H1 (cell line): ENCODE results near the gene NHSL2. TPM values are rescaled to one million over a fixed set of nuclear protein-coding genes. Genes with fewer than 3 reads are reported as not detected.

ENCODE experiments used
- CTCF ChIA-PET: fragments of 300-600 bp; sonication (Branson Sonifier 250); formaldehyde crosslinking; loops from one replicate; lab custom pipeline; 2021; ENCODE audit not compliant: partially characterized antibody; lab: Charles Lee
- POLR2A ChIA-PET: fragments of 300-600 bp; sonication (Branson Sonifier 250); formaldehyde crosslinking; loops from one replicate; lab custom pipeline; 2021; ENCODE audit warnings: inconsistent platforms; ENCODE audit not compliant: partially characterized antibody; lab: Charles Lee
- DNase-seq, 2 experiments: peaks; one replicate each; pipeline versions ENCODE4 v3.0.0 to v3.0.0-alpha.2; 2010 to 2022; ENCODE audit warnings: low spot score in 2 of 2, low read depth in 1 of 2, mixed read lengths in 1 of 2
- FAIRE-seq: peaks from 2 replicates; lab custom pipeline; 2011; peaks lifted over from hg19 to GRCh38; lab: Jason Lieb, UNC
- H2AFZ ChIP-seq: 2 replicates; pipeline ENCODE4 v1.8.1; 2012; ENCODE audit warnings: low read length, inconsistent platforms
- H2AK5ac ChIP-seq: 2 replicates; pipeline ENCODE4 v1.6.1; 2013; ENCODE audit warnings: low read depth, low read length
- H2BK120ac ChIP-seq: replicated peaks from 2 replicates; pipeline ENCODE3; 2013; ENCODE audit warnings: low read depth, low read length, inconsistent platforms
- H2BK12ac ChIP-seq: 2 replicates; pipeline ENCODE4 v1.6.1; 2013; ENCODE audit warnings: low read depth, low read length
- H2BK15ac ChIP-seq: 2 replicates; pipeline ENCODE4 v1.6.1; 2013; ENCODE audit warnings: low read length
- H2BK20ac ChIP-seq: 2 replicates; pipeline ENCODE4 v1.6.1; 2013; ENCODE audit warnings: low read length
- H2BK5ac ChIP-seq: 2 replicates; pipeline ENCODE4 v1.6.1; 2013; ENCODE audit warnings: low read depth, low read length
- H3K14ac ChIP-seq: 2 replicates; pipeline ENCODE4 v1.6.1; 2013; ENCODE audit warnings: inconsistent platforms; ENCODE audit not compliant: insufficient read length
- H3K18ac ChIP-seq: 2 replicates; pipeline ENCODE4 v1.6.1; 2013; ENCODE audit warnings: low read length; ENCODE audit errors: extremely low read depth
- H3K23ac ChIP-seq: 2 replicates; pipeline ENCODE4 v1.6.1; 2013; ENCODE audit warnings: inconsistent platforms; ENCODE audit not compliant: insufficient read length
- H3K23me2 ChIP-seq: 2 replicates; pipeline ENCODE4 v1.6.1; 2013; ENCODE audit warnings: low read depth, low read length
- H3K27ac ChIP-seq: 2 replicates; pipeline ENCODE4 v1.6.1; 2011; ENCODE audit warnings: low read depth, low read length, inconsistent platforms
- H3K27me3 ChIP-seq, 4 experiments: replicated peaks in 1 of 4; 1 replicate in 1 of 4; 2 replicates in 3 of 4; pipeline versions ENCODE4 v1.6.1 to v1.8.1; 2011 to 2013; ENCODE audit warnings: low read length in 3 of 4, mild to moderate bottlenecking in 3 of 4, inconsistent platforms in 2 of 4, mixed read lengths in 2 of 4, moderate library complexity in 1 of 4; ENCODE audit not compliant: control insufficient read depth in 3 of 4, insufficient read depth in 3 of 4; ENCODE audit errors: extremely low read depth in 1 of 4
- H3K36me3 ChIP-seq, 4 experiments: 2 replicates each; pipeline versions ENCODE4 v1.6.1 to v1.8.1; 2011 to 2013; ENCODE audit warnings: mild to moderate bottlenecking in 4 of 4, low read length in 3 of 4, moderate library complexity in 2 of 4, control low read depth in 1 of 4, inconsistent platforms in 1 of 4; ENCODE audit not compliant: insufficient read depth in 4 of 4, control insufficient read depth in 2 of 4
- H3K4ac ChIP-seq: replicated peaks from 2 replicates; pipeline ENCODE3; 2013; ENCODE audit warnings: low read length, low read depth, mixed read lengths, inconsistent platforms; ENCODE audit not compliant: insufficient read length
- H3K4me1 ChIP-seq, 4 experiments: replicated peaks in 1 of 4; 1 replicate in 1 of 4; 2 replicates in 3 of 4; pipeline versions ENCODE4 v1.6.1 to v1.8.1; 2011 to 2013; ENCODE audit warnings: low read length in 3 of 4, inconsistent platforms in 2 of 4, mixed read lengths in 1 of 4; ENCODE audit not compliant: insufficient read depth in 4 of 4, control insufficient read depth in 3 of 4
- H3K4me2 ChIP-seq, 2 experiments: 2 replicates each; pipeline versions ENCODE4 v1.6.1 to v1.8.1; 2011 to 2013; ENCODE audit warnings: low read depth in 2 of 2, low read length in 2 of 2, control low read depth in 1 of 2, inconsistent platforms in 1 of 2, mild to moderate bottlenecking in 1 of 2; ENCODE audit not compliant: insufficient read depth in 1 of 2
- H3K4me3 ChIP-seq, 4 experiments: fragments of 200-600, 300-600 bp in 1 of 4; sonication (generic), shearing (Covaris generic), sonication (Bioruptor Twin) in 1 of 4; 2 replicates each; pipeline versions ENCODE4 v1.5.1 to v1.8.1; 2011 to 2016; ENCODE audit warnings: low read length in 4 of 4, low read depth in 3 of 4, control low read depth in 2 of 4, inconsistent platforms in 2 of 4, mild to moderate bottlenecking in 2 of 4, mixed read lengths in 1 of 4, moderate library complexity in 1 of 4; ENCODE audit not compliant: insufficient read depth in 2 of 4; ENCODE audit errors: extremely low read depth in 1 of 4
- H3K56ac ChIP-seq: replicated peaks from 2 replicates; pipeline ENCODE3; 2013; ENCODE audit warnings: low read depth, mild to moderate bottlenecking, mixed read lengths, low read length, inconsistent platforms; ENCODE audit not compliant: insufficient read length
- H3K79me1 ChIP-seq: 2 replicates; pipeline ENCODE4 v1.6.1; 2013; ENCODE audit warnings: low read depth, low read length, control low read depth
- H3K79me2 ChIP-seq, 2 experiments: 2 replicates each; pipeline versions ENCODE4 v1.6.1 to v1.8.1; 2012 to 2013; ENCODE audit warnings: low read length in 2 of 2, mild to moderate bottlenecking in 2 of 2, inconsistent platforms in 1 of 2; ENCODE audit not compliant: insufficient read depth in 2 of 2, control insufficient read depth in 1 of 2
- H3K9ac ChIP-seq, 4 experiments: replicated peaks in 1 of 4; 1 replicate in 1 of 4; 2 replicates in 3 of 4; pipeline versions ENCODE4 v1.6.1 to v1.8.1; 2011 to 2013; ENCODE audit warnings: low read depth in 3 of 4, low read length in 3 of 4, control low read depth in 2 of 4, mild to moderate bottlenecking in 2 of 4, moderate library complexity in 2 of 4, inconsistent platforms in 1 of 4; ENCODE audit errors: extremely low read depth in 1 of 4
- H3K9me3 ChIP-seq, 2 experiments: 2 replicates each; pipeline versions ENCODE4 v1.6.1 to v1.8.1; 2012 to 2013; ENCODE audit warnings: mild to moderate bottlenecking in 2 of 2, moderate library complexity in 2 of 2, control low read depth in 1 of 2, inconsistent platforms in 1 of 2, low read depth in 1 of 2, low read length in 1 of 2, mixed read lengths in 1 of 2; ENCODE audit not compliant: insufficient read depth in 2 of 2
- H4K20me1 ChIP-seq, 2 experiments: replicated peaks in 1 of 2; 2 replicates each; pipeline versions ENCODE3 to v1.8.1; 2011 to 2013; ENCODE audit warnings: inconsistent platforms in 2 of 2, low read length in 2 of 2, mild to moderate bottlenecking in 1 of 2; ENCODE audit not compliant: insufficient read depth in 2 of 2, control insufficient read depth in 1 of 2
- H4K5ac ChIP-seq: 2 replicates; pipeline ENCODE4 v1.6.1; 2013; ENCODE audit warnings: low read length, low read depth, mixed read lengths, inconsistent platforms; ENCODE audit not compliant: insufficient read length
- H4K8ac ChIP-seq: 2 replicates; pipeline ENCODE4 v1.8.0; 2013; ENCODE audit warnings: mild to moderate bottlenecking, moderate library complexity, low read length, inconsistent platforms; ENCODE audit not compliant: insufficient read depth; ENCODE audit errors: extremely low read depth
- H4K91ac ChIP-seq: replicated peaks from 2 replicates; pipeline ENCODE3; 2013; ENCODE audit warnings: low read length, mixed read lengths, inconsistent platforms; ENCODE audit not compliant: insufficient read length
- EGR1 ChIP-seq: IDR thresholded peaks from 2 replicates; pipeline ENCODE4 v1.6.1; 2011; ENCODE audit warnings: low read depth, low read length, borderline replicate concordance
- GTF2F1 ChIP-seq: IDR thresholded peaks from 2 replicates; pipeline ENCODE4 v1.6.1; 2012; ENCODE audit warnings: low read depth, low read length, improper control_type of control experiment, borderline replicate concordance
- MAFK ChIP-seq: IDR thresholded peaks from 2 replicates; pipeline ENCODE4 v1.6.1; 2012; ENCODE audit warnings: low read depth, mild to moderate bottlenecking, improper control_type of control experiment, low read length
- SIRT6 ChIP-seq: IDR thresholded peaks from one replicate; pipeline ENCODE4 v1.7.1; 2012; ENCODE audit warnings: low read length, inconsistent platforms
- SIX5 ChIP-seq: IDR thresholded peaks from 2 replicates; pipeline ENCODE4 v1.6.1; 2011; ENCODE audit warnings: mild to moderate bottlenecking, low read depth, low read length
- SUZ12 ChIP-seq: fragments of 200-600 bp; sonication (generic); IDR thresholded peaks from 2 replicates; pipeline ENCODE4 v1.6.1; 2012; ENCODE audit warnings: mild to moderate bottlenecking, inconsistent platforms, low read length, moderate library complexity, mixed read lengths
- TEAD4 ChIP-seq: IDR thresholded peaks from 2 replicates; pipeline ENCODE4 v1.6.1; 2012; ENCODE audit warnings: low read depth, low read length, inconsistent platforms, mixed read lengths
- WGBS, 2 experiments: shearing (Covaris generic) in 1 of 2; methylation state at CpG; one replicate each; pipeline versions ENCODE4 v1.1.6 to v1.1.7; 2013 to 2015; ENCODE audit warnings: low lambda C conversion rate in 2 of 2, mixed read lengths in 2 of 2, inconsistent platforms in 1 of 2, low coverage in 1 of 2, missing lambda C conversion rate in 1 of 2; ENCODE audit not compliant: insufficient replicate concordance in 2 of 2, insufficient coverage in 1 of 2, insufficient read length in 1 of 2; ENCODE audit errors: extremely low coverage in 1 of 2, missing lambda C conversion rate in 1 of 2; 5-methylcytosine and 5-hydroxymethylcytosine counted together
- polyA plus RNA-seq, 7 experiments: library from polyadenylated mRNA; depleted of rRNA in 3 of 7; stranded (reverse) in 5 of 7; unstranded in 2 of 7; fragments of >200 nt in 5 of 7; fragments of 200-250 nt in 2 of 7; gene quantifications; 1 replicate in 5 of 7; 2 replicates in 1 of 7; 4 replicates in 1 of 7; pipeline versions ENCODE4 v1.2.1 to v1.2.3, GENCODE V29; 2011 to 2013; ENCODE audit warnings: missing spikeins in 2 of 7, mixed read lengths in 2 of 7
- total RNA-seq: library from RNA; stranded (reverse); fragmentation: NEBNext Ultra II Directional; extraction: Animal tissue kit (Norgen Biotek cat#: 25700); gene quantifications from 2 replicates; pipeline ENCODE4 v1.2.1, GENCODE V29; 2021
- TF ChIP-seq, protein P1 (sequence below), 3 experiments: IDR thresholded peaks; 1 replicate in 2 of 3; 2 replicates in 1 of 3; pipeline versions ENCODE4 v1.5.1 to v1.6.1; 2011; ENCODE audit warnings: low read length in 3 of 3, mild to moderate bottlenecking in 3 of 3, inconsistent platforms in 2 of 3, low read depth in 1 of 3, moderate library complexity in 1 of 3; ENCODE audit not compliant: insufficient read depth in 1 of 3; ENCODE audit errors: control extremely low read depth in 1 of 3
- TF ChIP-seq, protein P2 (sequence below): IDR thresholded peaks from 2 replicates; pipeline ENCODE4 v1.6.1; 2012; ENCODE audit warnings: inconsistent platforms

Gene NHSL2
- total and polyA plus RNA-seq, 2 of the 8 experiments (the other 6 are each of a cell fraction or from before 2014, with no cell fraction given) = 3.7 to 7.2 TPM

DNA sequence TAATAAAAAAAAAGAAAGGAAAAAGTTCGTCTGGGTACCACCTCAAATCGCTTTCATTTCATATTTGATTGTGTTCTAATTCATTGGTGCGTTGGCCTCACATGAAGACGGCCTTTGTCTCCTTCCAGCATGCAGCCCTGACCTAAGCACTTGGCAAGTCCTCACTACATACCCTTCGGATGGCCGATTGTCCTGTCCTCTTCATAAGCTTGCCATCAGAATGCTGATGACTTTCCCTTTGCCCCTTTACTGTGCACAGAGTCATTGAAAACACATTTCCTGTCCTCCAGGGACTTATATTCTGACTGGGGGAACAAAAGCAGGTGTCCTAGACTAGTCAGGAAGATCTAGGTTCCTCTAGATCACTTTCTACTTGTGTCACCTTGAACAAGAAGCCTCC, 178.1 kb downstream of the NHSL2 start:
- DNase-seq (no peak), FAIRE-seq (no peak)
- TF ChIP-seq SUZ12 = no peak
- no peak for TF ChIP-seq EGR1
- TF ChIP-seq SIRT6 = no peak
- TF ChIP-seq, protein P1, sequence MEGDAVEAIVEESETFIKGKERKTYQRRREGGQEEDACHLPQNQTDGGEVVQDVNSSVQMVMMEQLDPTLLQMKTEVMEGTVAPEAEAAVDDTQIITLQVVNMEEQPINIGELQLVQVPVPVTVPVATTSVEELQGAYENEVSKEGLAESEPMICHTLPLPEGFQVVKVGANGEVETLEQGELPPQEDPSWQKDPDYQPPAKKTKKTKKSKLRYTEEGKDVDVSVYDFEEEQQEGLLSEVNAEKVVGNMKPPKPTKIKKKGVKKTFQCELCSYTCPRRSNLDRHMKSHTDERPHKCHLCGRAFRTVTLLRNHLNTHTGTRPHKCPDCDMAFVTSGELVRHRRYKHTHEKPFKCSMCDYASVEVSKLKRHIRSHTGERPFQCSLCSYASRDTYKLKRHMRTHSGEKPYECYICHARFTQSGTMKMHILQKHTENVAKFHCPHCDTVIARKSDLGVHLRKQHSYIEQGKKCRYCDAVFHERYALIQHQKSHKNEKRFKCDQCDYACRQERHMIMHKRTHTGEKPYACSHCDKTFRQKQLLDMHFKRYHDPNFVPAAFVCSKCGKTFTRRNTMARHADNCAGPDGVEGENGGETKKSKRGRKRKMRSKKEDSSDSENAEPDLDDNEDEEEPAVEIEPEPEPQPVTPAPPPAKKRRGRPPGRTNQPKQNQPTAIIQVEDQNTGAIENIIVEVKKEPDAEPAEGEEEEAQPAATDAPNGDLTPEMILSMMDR (IDR thresholded peaks at IDR 0.05; ENCODE audit: control extremely low read depth in 1 of 3, insufficient read depth in 1 of 3, low read depth in 1 of 3, low read length in 3 of 3) = no peak
- no peak for TF ChIP-seq GTF2F1
- TF ChIP-seq SIX5 = no peak
- TF ChIP-seq, protein P2, sequence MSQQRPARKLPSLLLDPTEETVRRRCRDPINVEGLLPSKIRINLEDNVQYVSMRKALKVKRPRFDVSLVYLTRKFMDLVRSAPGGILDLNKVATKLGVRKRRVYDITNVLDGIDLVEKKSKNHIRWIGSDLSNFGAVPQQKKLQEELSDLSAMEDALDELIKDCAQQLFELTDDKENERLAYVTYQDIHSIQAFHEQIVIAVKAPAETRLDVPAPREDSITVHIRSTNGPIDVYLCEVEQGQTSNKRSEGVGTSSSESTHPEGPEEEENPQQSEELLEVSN = no peak
- TF ChIP-seq TEAD4 = no peak
- no peak for TF ChIP-seq MAFK
- Histone ChIP-seq H3K9me3 (no peaks in the 10 kb centered on the region), H3K4me2 (no peak overlapping the region), H3K4me1 (no peaks in the 10 kb centered on the region), H2AK5ac (0 out of 2 replicates have a peak overlapping the region, but pooled peaks have one; percentile 13), H3K9ac (no peak overlapping the region), H4K5ac (no peak overlapping the region), H4K20me1 (no peaks in the 10 kb centered on the region), H3K56ac (no peak overlapping the region), H3K23me2 (no peaks in the 10 kb centered on the region), H3K27ac (no peak overlapping the region), H2BK120ac (no peak overlapping the region), H2BK5ac (no peak overlapping the region), H3K79me1 (no peaks in the 10 kb centered on the region), H2BK15ac (no peak overlapping the region), H2BK12ac (no peak overlapping the region), H3K4me3 (no peak overlapping the region), H3K79me2 (no peaks in the 10 kb centered on the region), H2AFZ (no peak overlapping the region), H4K91ac (no peak overlapping the region), H3K14ac (no peak overlapping the region), H3K27me3 (no peaks in the 10 kb centered on the region), H3K4ac (no peak overlapping the region), H4K8ac (no peak overlapping the region), H3K23ac (no peak overlapping the region), H3K36me3 (no peaks in the 10 kb centered on the region), H3K18ac (no peak overlapping the region), H2BK20ac (no peak overlapping the region)
- ChIA-PET POLR2A (no interaction called here), CTCF (interaction anchor here (0.9 kb wide), 1 partner anchor 38 kb away, joined by 3 read pairs; no protein-coding TSS in a partner anchor)
- 98% methylated on average over 5 of the region's 6 CpGs; no CpG with 5 or more reads in 1 of the 2 experiments for WGBS, 2 experiments
